NCI-H1105 treated with DMSO at 0.1 percent for 48 hours (cell line): Measurements from ENCODE around the gene DUSP6.

Experiments used
- DNase-seq: peaks from one replicate; lab custom pipeline; 2025; lab: John Stamatoyannopoulos, UW

Gene DUSP6

GRCh38 chr12:89373763-89374572 lies 21.7 kb upstream of the DUSP6 start:
- DNase-seq, result no peak

GRCh38 chr12:89372584-89373370 lies 20.5 kb upstream of the DUSP6 start:
- DNase-seq, result no peak

GRCh38 chr12:89370850-89371249 lies 18.5 kb upstream of the DUSP6 start:
- DNase-seq, result no peak

GRCh38 chr12:89370421-89370831 lies 18.1 kb upstream of the DUSP6 start:
- no peak for DNase-seq

GRCh38 chr12:89369166-89369565 lies 16.9 kb upstream of the DUSP6 start:
- DNase-seq, result no peak

GRCh38 chr12:89368391-89368790 lies 16.1 kb upstream of the DUSP6 start:
- DNase-seq, result no peak

GRCh38 chr12:89366676-89367364 lies 14.5 kb upstream of the DUSP6 start:
- no peak for DNase-seq

- DNase-seq, result no peak
These were observed 12.3 kb upstream of the DUSP6 start for GRCh38 chr12:89364631-89365030.

GRCh38 chr12:89364058-89364457 lies 11.8 kb upstream of the DUSP6 start:
- DNase-seq, result no peak

- no peak for DNase-seq
These were observed 11.3 kb upstream of the DUSP6 start for GRCh38 chr12:89363582-89363981.

GRCh38 chr12:89363084-89363483 lies 10.8 kb upstream of the DUSP6 start:
- DNase-seq, result no peak

GRCh38 chr12:89359615-89360014 lies 7.3 kb upstream of the DUSP6 start:
- no peak for DNase-seq

- no peak for DNase-seq
These were observed 6.5 kb upstream of the DUSP6 start for GRCh38 chr12:89358805-89359204.

- no peak for DNase-seq
These were observed 5.0 kb upstream of the DUSP6 start for GRCh38 chr12:89357297-89357730.

- no peak for DNase-seq
These were observed 3.9 kb upstream of the DUSP6 start for GRCh38 chr12:89356069-89356665.

GRCh38 chr12:89355243-89356068 lies 3.2 kb upstream of the DUSP6 start:
- no peak for DNase-seq

GRCh38 chr12:89354612-89355067 lies 2.3 kb upstream of the DUSP6 start:
- no peak for DNase-seq

- DNase-seq, result peak; percentile 60
These were observed 1.7 kb upstream of the DUSP6 start for GRCh38 chr12:89353823-89354611.

GRCh38 chr12:89353188-89353822 lies 1.0 kb upstream of the DUSP6 start:
- peak; percentile 84 for DNase-seq

GRCh38 chr12:89352242-89352491 lies 134 bp downstream of the DUSP6 start:
- DNase-seq, result peak; percentile 78
